ENCODE measurements around the gene LRIG1.

DNA sequence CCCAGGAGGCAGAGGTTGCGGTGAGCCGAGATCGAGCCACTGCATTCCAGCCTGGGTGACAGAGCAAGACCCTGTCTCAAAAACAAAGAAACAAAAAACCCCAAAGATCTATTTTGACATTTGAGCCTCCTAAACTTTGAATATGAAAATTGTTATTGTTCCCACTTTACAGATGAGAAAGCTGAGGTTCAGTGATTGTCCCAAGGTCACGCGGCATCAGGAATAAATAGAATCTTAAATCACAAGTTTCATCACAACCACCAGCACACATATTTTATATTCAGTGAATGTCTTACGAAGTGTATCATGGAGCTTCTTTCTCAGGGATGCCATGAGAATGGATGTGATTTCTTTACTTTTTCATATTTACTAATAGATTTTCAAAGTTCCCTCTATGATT lies 5.3 kb upstream of the LRIG1 start:
- TF ChIP-seq, protein P1, sequence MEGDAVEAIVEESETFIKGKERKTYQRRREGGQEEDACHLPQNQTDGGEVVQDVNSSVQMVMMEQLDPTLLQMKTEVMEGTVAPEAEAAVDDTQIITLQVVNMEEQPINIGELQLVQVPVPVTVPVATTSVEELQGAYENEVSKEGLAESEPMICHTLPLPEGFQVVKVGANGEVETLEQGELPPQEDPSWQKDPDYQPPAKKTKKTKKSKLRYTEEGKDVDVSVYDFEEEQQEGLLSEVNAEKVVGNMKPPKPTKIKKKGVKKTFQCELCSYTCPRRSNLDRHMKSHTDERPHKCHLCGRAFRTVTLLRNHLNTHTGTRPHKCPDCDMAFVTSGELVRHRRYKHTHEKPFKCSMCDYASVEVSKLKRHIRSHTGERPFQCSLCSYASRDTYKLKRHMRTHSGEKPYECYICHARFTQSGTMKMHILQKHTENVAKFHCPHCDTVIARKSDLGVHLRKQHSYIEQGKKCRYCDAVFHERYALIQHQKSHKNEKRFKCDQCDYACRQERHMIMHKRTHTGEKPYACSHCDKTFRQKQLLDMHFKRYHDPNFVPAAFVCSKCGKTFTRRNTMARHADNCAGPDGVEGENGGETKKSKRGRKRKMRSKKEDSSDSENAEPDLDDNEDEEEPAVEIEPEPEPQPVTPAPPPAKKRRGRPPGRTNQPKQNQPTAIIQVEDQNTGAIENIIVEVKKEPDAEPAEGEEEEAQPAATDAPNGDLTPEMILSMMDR (IDR thresholded peaks at IDR 0.05; ENCODE audit: low read depth, low read length) = no peak
- no peak for TF ChIP-seq EZH2phosphoT487 (IDR thresholded peaks at IDR 0.05; ENCODE audit: low read depth)

All from OCI-LY3 (cell line).